Measurements from ENCODE around the gene ABCB11. TPM values are rescaled to one million over a fixed set of nuclear protein-coding genes. Genes with fewer than 3 reads are reported as not detected.
A peak's percentile ranks its signal among the peaks of the same experiment; 100 is the strongest.

Gene ABCB11
- total and polyA plus RNA-seq, 2 donors (not counting 3 experiments of a cell fraction or from before 2014, with no cell fraction given): 0.22 to 0.44 TPM

GRCh38 chr2:168929031-168929430 is 102.1 kb downstream of the ABCB11 start:
- no peaks in the 10 kb centered on the region for H3K36me3 ChIP-seq (ENCODE audit: control insufficient read depth in 2 of 2, extremely low read depth in 1 of 2, insufficient read depth in 2 of 2, low read length in 2 of 2)
- TF ChIP-seq FOS (IDR thresholded peaks at IDR 0.05; ENCODE audit: borderline replicate concordance, insufficient read depth, low read length) (no peak), EZH2 (IDR thresholded peaks at IDR 0.05; ENCODE audit: borderline replicate concordance, low read depth, low read length, severe bottlenecking) (no peak), MAX (IDR thresholded peaks at IDR 0.05; ENCODE audit: insufficient read depth, insufficient read length) (no peak), GATA2 (IDR thresholded peaks at IDR 0.05; ENCODE audit: insufficient read depth, insufficient read length, low read depth, low read length) (no peak), JUN (IDR thresholded peaks at IDR 0.05; ENCODE audit: borderline replicate concordance, insufficient read depth, insufficient read length, low read depth) (no peak), POLR2AphosphoS5 (IDR thresholded peaks at IDR 0.05; ENCODE audit: insufficient read depth, low read depth, low read length) (no peak), POLR2A (IDR thresholded peaks at IDR 0.05; ENCODE audit: low read depth, low read length) (no peak), CTCF (IDR thresholded peaks at IDR 0.05; ENCODE audit: extremely low read depth in 1 of 2, insufficient read depth in 1 of 2, low read depth in 1 of 2, low read length in 2 of 2) (no peak), MYC (IDR thresholded peaks at IDR 0.05; ENCODE audit: low read depth, low read length) (no peak)
- DNase-seq (ENCODE audit: low read depth, low spot score) (peak; percentile 22), FAIRE-seq (no peak)
- no peak overlapping the region for H3K27ac ChIP-seq (ENCODE audit: insufficient read depth, low read depth, low read length)
- H3K79me2 ChIP-seq (ENCODE audit: control insufficient read depth, insufficient read depth, low read length): no peaks in the 10 kb centered on the region
- no peaks in the 10 kb centered on the region for H3K9me1 ChIP-seq (replicated peaks; ENCODE audit: control insufficient read depth, extremely low read depth, insufficient read depth, low read length)
- H3K9ac ChIP-seq (replicated peaks; ENCODE audit: extremely low read depth, insufficient read depth, low read length): no peak overlapping the region
- BruUV-seq (replicated peaks): no TSS peak
- intact Hi-C loops (cut with micrococcal nuclease): no loop called here
- no peak overlapping the region for H2AFZ ChIP-seq (ENCODE audit: low read depth, low read length)
- no peak overlapping the region for H3K4me2 ChIP-seq (ENCODE audit: insufficient read depth, low read length)
- ChIA-PET POLR2A (no interaction called here), CTCF (interaction anchor here (1.0 kb wide), 1 partner anchor 180 kb away, joined by 3 read pairs; no protein-coding TSS in a partner anchor)
- H3K4me3 ChIP-seq (replicated peaks in 1 of 3; ENCODE audit: insufficient read depth in 1 of 3, low read depth in 1 of 3, low read length in 3 of 3): no peak overlapping the region
- no peaks in the 10 kb centered on the region for H3K27me3 ChIP-seq (ENCODE audit: control insufficient read depth in 2 of 2, insufficient read depth in 2 of 2, low read length in 2 of 2)
- dilution Hi-C loops (cut with MboI; ENCODE audit: extremely low pct_ligation_motif_present, low sequenced_read_pairs): no loop called here
- H3K9me3 ChIP-seq (replicated peaks; ENCODE audit: control insufficient read depth, insufficient read depth, low read length): no peaks in the 10 kb centered on the region
- no peaks in the 10 kb centered on the region for H3K4me1 ChIP-seq (ENCODE audit: control insufficient read depth, extremely low read depth, insufficient read depth, low read length)
- no peaks in the 10 kb centered on the region for H4K20me1 ChIP-seq (replicated peaks; ENCODE audit: control insufficient read depth, extremely low read depth, insufficient read depth, low read length)

All from endothelial cell of umbilical vein (primary cell).